ENCODE measurements around the gene PRKCA. TPM values are rescaled to one million over a fixed set of nuclear protein-coding genes. Genes with fewer than 3 reads are reported as not detected.
A peak's percentile ranks its signal among the peaks of the same experiment; 100 is the strongest.

PRKCA gene
- polyA plus RNA-seq, 1 experiment: 66.8 TPM

DNA sequence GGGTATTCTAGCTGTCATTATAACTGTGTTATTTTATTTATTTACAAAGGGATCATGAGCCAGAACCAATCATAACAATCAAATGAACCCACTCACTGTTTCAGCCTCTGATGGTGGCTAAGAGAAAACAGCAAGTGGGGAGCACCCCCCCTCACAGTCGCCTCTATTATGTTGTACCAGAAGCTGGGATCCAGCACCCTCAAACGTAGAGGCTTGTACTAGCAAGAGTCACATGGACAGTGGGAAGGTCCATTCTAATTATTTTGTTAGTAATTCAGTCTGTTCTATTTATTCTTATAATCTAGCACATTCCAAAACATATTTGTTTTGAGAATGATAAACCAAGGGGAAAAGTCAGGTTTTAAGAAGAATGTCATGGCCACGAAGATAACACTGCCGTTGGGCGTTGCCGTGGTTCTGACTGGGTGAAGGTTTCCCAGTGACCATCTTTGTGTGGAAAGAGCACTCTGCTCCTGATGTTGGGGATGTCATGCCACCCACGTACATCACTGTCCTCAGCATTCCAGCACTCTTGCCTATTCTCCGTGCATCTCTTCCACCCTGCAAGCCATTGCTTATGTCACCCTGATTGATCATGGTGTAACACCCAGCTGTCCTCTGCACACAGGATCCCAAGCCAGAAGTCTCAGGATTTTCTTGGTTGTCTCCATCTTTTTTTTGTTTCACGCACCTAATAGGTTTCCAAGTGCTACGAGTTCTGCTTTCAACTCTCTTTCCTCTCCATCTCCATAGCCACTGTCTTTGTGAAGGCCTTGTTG, 205.8 kb downstream of the PRKCA start:
- ChIA-PET POLR2A (interaction anchor here (0.6 kb wide), 1 partner anchor 42 kb away, joined by 3 read pairs; no protein-coding TSS in a partner anchor), CTCF (interaction anchor here (0.6 to 1.0 kb wide), 2 partner anchors 11 to 204 kb away, joined by 3 to 4 read pairs; no protein-coding TSS in a partner anchor)
- H3K27me3 ChIP-seq (ENCODE audit: control insufficient read depth, insufficient read depth, low read length): no peaks in the 10 kb centered on the region
- TF ChIP-seq, protein P1, sequence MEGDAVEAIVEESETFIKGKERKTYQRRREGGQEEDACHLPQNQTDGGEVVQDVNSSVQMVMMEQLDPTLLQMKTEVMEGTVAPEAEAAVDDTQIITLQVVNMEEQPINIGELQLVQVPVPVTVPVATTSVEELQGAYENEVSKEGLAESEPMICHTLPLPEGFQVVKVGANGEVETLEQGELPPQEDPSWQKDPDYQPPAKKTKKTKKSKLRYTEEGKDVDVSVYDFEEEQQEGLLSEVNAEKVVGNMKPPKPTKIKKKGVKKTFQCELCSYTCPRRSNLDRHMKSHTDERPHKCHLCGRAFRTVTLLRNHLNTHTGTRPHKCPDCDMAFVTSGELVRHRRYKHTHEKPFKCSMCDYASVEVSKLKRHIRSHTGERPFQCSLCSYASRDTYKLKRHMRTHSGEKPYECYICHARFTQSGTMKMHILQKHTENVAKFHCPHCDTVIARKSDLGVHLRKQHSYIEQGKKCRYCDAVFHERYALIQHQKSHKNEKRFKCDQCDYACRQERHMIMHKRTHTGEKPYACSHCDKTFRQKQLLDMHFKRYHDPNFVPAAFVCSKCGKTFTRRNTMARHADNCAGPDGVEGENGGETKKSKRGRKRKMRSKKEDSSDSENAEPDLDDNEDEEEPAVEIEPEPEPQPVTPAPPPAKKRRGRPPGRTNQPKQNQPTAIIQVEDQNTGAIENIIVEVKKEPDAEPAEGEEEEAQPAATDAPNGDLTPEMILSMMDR (IDR thresholded peaks at IDR 0.05; ENCODE audit: low read depth, low read length): no peak
- H3K9me3 ChIP-seq (ENCODE audit: control insufficient read depth, insufficient read depth, low read length): no peaks in the 10 kb centered on the region
- H3K4me3 ChIP-seq (ENCODE audit: low read depth, low read length): no peak overlapping the region
- no peak for DNase-seq (ENCODE audit: low read depth, low spot score)
- peak overlapping the region; percentile 84 for H3K27ac ChIP-seq (ENCODE audit: low read depth, low read length)

DNA sequence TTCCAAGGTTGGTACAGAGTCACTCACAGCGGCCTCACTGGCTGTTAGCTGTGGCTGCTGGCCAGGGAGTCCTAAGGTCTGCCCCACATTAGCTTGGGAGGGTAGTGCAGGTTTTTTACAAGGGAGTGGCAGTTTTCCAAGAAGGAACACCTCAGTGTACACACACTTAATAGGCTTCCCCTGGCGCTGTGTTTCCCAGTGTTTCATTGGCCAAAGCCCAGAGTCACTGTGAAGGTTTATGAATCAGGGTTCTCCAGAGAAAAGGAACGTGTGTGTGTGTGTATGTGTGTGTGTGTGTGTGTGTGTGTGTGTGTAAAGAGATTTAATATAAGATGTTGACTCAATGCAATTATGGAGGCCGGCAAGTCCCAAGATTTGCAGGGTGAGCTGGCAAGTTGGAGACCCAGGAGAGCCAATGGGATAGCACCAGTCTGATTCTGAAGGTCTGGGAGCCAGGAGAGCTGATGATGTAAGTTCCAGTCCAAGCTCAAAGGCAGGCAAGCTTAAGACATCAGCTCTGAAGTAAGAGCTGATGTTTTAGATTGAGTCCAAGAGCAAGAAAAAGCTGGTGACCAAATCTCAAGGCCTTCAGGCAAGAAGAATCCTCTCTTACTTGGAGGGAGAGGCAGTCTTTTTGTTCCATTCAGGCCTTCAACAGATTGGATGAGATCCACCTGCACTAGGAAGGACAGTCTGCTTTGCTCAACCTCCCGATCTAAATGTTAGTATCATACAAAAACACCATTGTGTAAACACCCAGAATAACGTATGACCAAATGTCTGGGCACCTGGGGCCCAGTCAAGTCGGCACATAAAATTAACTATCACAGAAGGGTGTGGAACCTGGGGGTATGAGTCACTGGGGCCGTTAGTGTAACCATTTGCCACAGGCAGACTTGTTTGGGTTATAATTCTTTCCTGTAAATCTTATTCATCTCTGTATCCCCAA, 206.8 kb downstream of the PRKCA start:
- ChIA-PET CTCF (interaction anchor here (1.0 kb wide), 1 partner anchor 10 kb away, joined by 3 read pairs; no protein-coding TSS in a partner anchor), POLR2A (interaction anchor here (0.5 to 0.7 kb wide), 3 partner anchors 42 to 119 kb away, joined by 3 read pairs; no protein-coding TSS in a partner anchor)
- Histone ChIP-seq H3K9me3 (ENCODE audit: control insufficient read depth, insufficient read depth, low read length) (no peaks in the 10 kb centered on the region), H3K27me3 (ENCODE audit: control insufficient read depth, insufficient read depth, low read length) (no peaks in the 10 kb centered on the region), H3K4me3 (ENCODE audit: low read depth, low read length) (no peak overlapping the region), H3K27ac (ENCODE audit: low read depth, low read length) (peak overlapping the region; percentile 84)
- TF ChIP-seq, protein P1 (IDR thresholded peaks at IDR 0.05; ENCODE audit: low read depth, low read length): no peak
- DNase-seq (ENCODE audit: low read depth, low spot score): peak; percentile 59

DNA sequence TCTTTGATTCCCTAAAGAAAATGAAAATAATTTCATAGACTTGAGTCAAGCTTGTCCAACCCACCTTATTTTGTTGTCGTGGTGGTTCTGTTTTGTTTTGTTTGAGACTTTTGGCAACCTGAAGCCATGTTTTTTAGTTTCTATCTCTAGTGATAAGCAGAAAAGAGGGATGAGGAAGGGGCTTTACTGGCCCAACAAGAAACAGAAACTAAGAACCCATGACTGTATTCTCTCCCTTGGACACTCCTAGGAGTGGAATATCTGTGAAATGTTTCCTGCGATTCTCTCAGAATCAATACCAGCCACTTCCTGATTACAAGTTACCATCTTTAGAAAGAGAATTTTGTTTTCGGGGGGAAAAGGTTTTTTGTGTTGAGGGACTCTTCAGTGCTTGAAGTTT, 207.5 kb downstream of the PRKCA start:
- ChIA-PET CTCF (no interaction called here), POLR2A (no interaction called here)
- Histone ChIP-seq H3K4me3 (ENCODE audit: low read depth, low read length) (no peak overlapping the region), H3K27ac (ENCODE audit: low read depth, low read length) (peak overlapping the region; percentile 59), H3K27me3 (ENCODE audit: control insufficient read depth, insufficient read depth, low read length) (no peaks in the 10 kb centered on the region), H3K9me3 (ENCODE audit: control insufficient read depth, insufficient read depth, low read length) (no peaks in the 10 kb centered on the region)
- DNase-seq (ENCODE audit: low read depth, low spot score): no peak
- TF ChIP-seq, protein P1 (IDR thresholded peaks at IDR 0.05; ENCODE audit: low read depth, low read length): no peak

DNA sequence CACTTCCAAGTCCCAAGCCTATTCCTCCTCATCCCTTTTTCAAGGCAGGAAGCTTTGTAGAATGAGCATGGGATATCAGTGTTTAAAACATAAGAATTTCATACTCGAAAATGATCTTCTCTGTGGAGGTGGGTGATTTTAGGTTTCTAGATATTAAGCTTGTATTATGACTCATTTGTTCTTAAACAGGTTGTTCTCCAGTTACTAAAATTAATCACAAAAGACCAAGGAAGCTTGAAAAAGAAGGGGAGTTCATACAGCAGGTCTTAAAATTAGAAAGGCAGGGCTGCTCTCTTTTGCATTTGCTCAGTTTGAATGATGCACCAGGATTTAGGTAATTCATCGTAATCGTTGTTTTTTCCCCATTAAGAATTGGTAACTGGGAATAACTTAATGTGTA, 208.7 kb downstream of the PRKCA start:
- H3K27ac ChIP-seq (ENCODE audit: low read depth, low read length): peak overlapping the region; percentile 13
- ChIA-PET POLR2A (no interaction called here), CTCF (interaction anchor here (0.5 kb wide), 1 partner anchor 103 kb away, joined by 5 read pairs; no protein-coding TSS in a partner anchor)
- H3K27me3 ChIP-seq (ENCODE audit: control insufficient read depth, insufficient read depth, low read length): no peaks in the 10 kb centered on the region
- TF ChIP-seq, protein P1 (IDR thresholded peaks at IDR 0.05; ENCODE audit: low read depth, low read length): no peak
- H3K9me3 ChIP-seq (ENCODE audit: control insufficient read depth, insufficient read depth, low read length): no peaks in the 10 kb centered on the region
- H3K4me3 ChIP-seq (ENCODE audit: low read depth, low read length): no peak overlapping the region
- no peak for DNase-seq (ENCODE audit: low read depth, low spot score)
